Neural progenitor cell (in vitro differentiated cells): Measurements from ENCODE around the gene USP48. TPM values are rescaled to one million over a fixed set of nuclear protein-coding genes. Genes with fewer than 3 reads are reported as not detected.

Source experiments
- DNase-seq: peaks from one replicate; pipeline ENCODE4 v3.0.0-alpha.2; 2016; ENCODE audit warnings: low spot score
- H2AFZ ChIP-seq: fragments of 200-600 bp; sonication (generic); replicated peaks from 2 replicates; pipeline ENCODE4 v1.6.1; 2016; ENCODE audit warnings: antibody characterized with exemption
- H3F3A ChIP-seq: fragments of 200-600 bp; sonication (generic); 2 replicates; pipeline ENCODE4 v1.6.1; 2016; ENCODE audit warnings: antibody characterized with exemption, low read depth
- H3K27ac ChIP-seq: fragments of 200-600 bp; sonication (generic); 2 replicates; pipeline ENCODE4 v1.5.1; 2016; ENCODE audit warnings: mild to moderate bottlenecking
- H3K27me3 ChIP-seq: fragments of 200-600 bp; sonication (generic); 2 replicates; pipeline ENCODE4 v1.6.1; 2016; ENCODE audit warnings: mild to moderate bottlenecking, moderate library complexity
- H3K36me3 ChIP-seq: fragments of 200-600 bp; sonication (generic); 2 replicates; pipeline ENCODE4 v1.5.1; 2016
- H3K4me1 ChIP-seq: fragments of 200-600 bp; sonication (generic); 2 replicates; pipeline ENCODE4 v1.6.1; 2016; ENCODE audit warnings: mixed run types
- H3K4me2 ChIP-seq: fragments of 200-600 bp; sonication (generic); 2 replicates; pipeline ENCODE4 v1.6.1; 2016
- H3K4me3 ChIP-seq: fragments of 200-600 bp; sonication (generic); 2 replicates; pipeline ENCODE4 v1.5.1; 2016
- H3K79me2 ChIP-seq: fragments of 200-600 bp; sonication (generic); 2 replicates; pipeline ENCODE4 v1.6.1; 2016; ENCODE audit warnings: low read depth
- H3K9ac ChIP-seq: fragments of 200-600 bp; sonication (generic); 2 replicates; pipeline ENCODE4 v1.6.1; 2016
- H3K9me3 ChIP-seq: fragments of 200-600 bp; sonication (generic); 2 replicates; pipeline ENCODE4 v1.5.1; 2016; ENCODE audit warnings: low read depth
- H4K20me1 ChIP-seq: fragments of 200-600 bp; sonication (generic); 2 replicates; pipeline ENCODE4 v1.6.1; 2016; ENCODE audit warnings: low read depth
- H3K27ac Mint-ChIP-seq: 3 replicates; pipeline ENCODE4 v1.8.0; 2021; ENCODE audit warnings: mixed read lengths
- H3K27me3 Mint-ChIP-seq: 2 replicates; pipeline ENCODE4 v1.8.0; 2022; ENCODE audit warnings: low read depth, mild to moderate bottlenecking, inconsistent platforms, moderate library complexity, mixed read lengths; ENCODE audit not compliant: insufficient read depth
- H3K36me3 Mint-ChIP-seq: 3 replicates; pipeline ENCODE4 v1.8.0; 2021; ENCODE audit warnings: mixed read lengths
- H3K4me1 Mint-ChIP-seq: 3 replicates; pipeline ENCODE4 v1.8.0; 2021; ENCODE audit warnings: mixed read lengths
- H3K4me3 Mint-ChIP-seq: 3 replicates; pipeline ENCODE4 v1.8.0; 2021; ENCODE audit warnings: mild to moderate bottlenecking, moderate library complexity, mixed read lengths
- H3K9me3 Mint-ChIP-seq: 3 replicates; pipeline ENCODE4 v1.8.0; 2020; ENCODE audit warnings: mixed read lengths
- CTCF ChIP-seq: fragments of 200-600 bp; sonication (generic); IDR thresholded peaks from 2 replicates; pipeline ENCODE4 v1.5.1; 2017; ENCODE audit warnings: antibody characterized with exemption, mild to moderate bottlenecking
- EZH2 ChIP-seq: fragments of 200-600 bp; sonication (generic); IDR thresholded peaks from 2 replicates; pipeline ENCODE4 v1.6.1; 2017; ENCODE audit warnings: antibody characterized with exemption, mild to moderate bottlenecking, moderate library complexity
- EZH2phosphoT487 ChIP-seq: fragments of 200-600 bp; sonication (generic); IDR thresholded peaks from 2 replicates; pipeline ENCODE4 v1.6.1; 2017; ENCODE audit warnings: antibody characterized with exemption
- total RNA-seq: library from RNA; depleted of rRNA; stranded (reverse); fragments of >200 nt; gene quantifications from 2 replicates; pipeline ENCODE4 v1.2.3, GENCODE V29; 2015; ENCODE audit warnings: low replicate concordance

USP48 gene
- total RNA-seq, 1 donor from 2014 or later = 50.3 TPM

GRCh38 chr1:21666576-21667320, 116.2 kb downstream of the USP48 start:
- Histone ChIP-seq H3K9me3 (no peaks in the 10 kb centered on the region), H3F3A (peaks cover 11% of the 10 kb centered on the region), H3K79me2 (no peaks in the 10 kb centered on the region), H2AFZ (no peak overlapping the region), H3K4me3 (no peak overlapping the region), H3K9ac (no peak overlapping the region), H3K4me2 (no peak overlapping the region), H3K27ac (no peak overlapping the region), H3K4me1 (peaks cover 9% of the 10 kb centered on the region), H3K36me3 (no peaks in the 10 kb centered on the region), H4K20me1 (no peaks in the 10 kb centered on the region), H3K27me3 (peaks cover 46% of the 10 kb centered on the region)
- peaks cover 29% of the 10 kb centered on the region for H3K27me3 Mint-ChIP-seq
- no peaks in the 10 kb centered on the region for H3K9me3 Mint-ChIP-seq
- no peak overlapping the region for H3K4me3 Mint-ChIP-seq
- H3K27ac Mint-ChIP-seq = no peak overlapping the region
- H3K36me3 Mint-ChIP-seq = no peaks in the 10 kb centered on the region
- no peak for TF ChIP-seq EZH2
- TF ChIP-seq CTCF = no peak
- no peak for TF ChIP-seq EZH2phosphoT487
- peaks cover 23% of the 10 kb centered on the region for H3K4me1 Mint-ChIP-seq
- no peak for DNase-seq

DNA sequence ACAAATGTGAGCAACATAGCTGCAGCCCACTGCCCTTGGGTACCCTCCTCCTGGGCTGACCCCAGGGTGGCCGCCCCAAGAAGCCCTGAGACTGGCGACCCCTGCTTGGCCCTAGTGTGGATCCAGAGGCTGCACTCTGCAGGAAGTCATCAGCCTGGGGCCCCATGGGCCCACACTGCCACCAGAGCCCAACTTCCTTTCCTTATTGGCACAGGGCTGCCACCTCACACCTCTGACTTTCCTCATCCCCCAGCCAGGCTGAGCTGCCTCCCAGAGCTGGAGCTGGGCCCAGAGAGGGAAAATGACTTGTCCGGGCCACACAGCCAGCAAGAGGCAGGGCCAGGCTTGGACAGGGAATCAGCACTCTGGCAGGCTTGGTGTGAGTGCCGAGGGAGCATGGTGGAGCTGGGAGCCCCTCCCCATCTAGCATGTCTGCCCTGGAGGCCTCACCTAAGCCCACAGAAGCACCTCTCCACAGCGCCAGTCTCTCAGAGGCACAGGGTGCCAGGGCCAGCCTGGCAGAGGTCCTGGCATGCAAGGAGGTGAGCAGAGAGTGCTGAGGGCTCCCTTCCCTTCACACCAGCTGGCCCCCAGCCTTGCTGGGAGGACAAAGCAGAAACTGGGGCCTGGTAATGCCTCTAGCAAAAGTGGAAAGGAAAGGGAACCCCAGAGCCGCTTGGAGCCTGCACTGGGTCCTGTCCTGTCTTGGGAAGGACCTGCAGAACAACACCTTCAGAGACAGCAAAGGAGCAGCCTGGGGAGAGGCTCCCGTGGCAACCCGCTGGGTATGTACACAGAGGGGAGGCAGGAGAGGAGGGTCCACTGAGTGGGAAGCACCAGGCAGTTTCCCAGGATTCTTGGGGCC, 117.0 kb downstream of the USP48 start:
- Histone ChIP-seq H3K79me2 (no peaks in the 10 kb centered on the region), H3K9ac (no peak overlapping the region), H3K4me3 (no peak overlapping the region), H3K27ac (no peak overlapping the region), H3K36me3 (no peaks in the 10 kb centered on the region), H3K4me1 (peaks cover 9% of the 10 kb centered on the region), H3K9me3 (no peaks in the 10 kb centered on the region), H2AFZ (no peak overlapping the region), H3F3A (peaks cover 10% of the 10 kb centered on the region), H4K20me1 (no peaks in the 10 kb centered on the region), H3K4me2 (no peak overlapping the region), H3K27me3 (peaks cover 53% of the 10 kb centered on the region)
- Mint-ChIP-seq H3K27me3 (peaks cover 31% of the 10 kb centered on the region), H3K9me3 (no peaks in the 10 kb centered on the region), H3K4me3 (no peak overlapping the region), H3K36me3 (no peaks in the 10 kb centered on the region), H3K27ac (no peak overlapping the region), H3K4me1 (peaks cover 20% of the 10 kb centered on the region)
- TF ChIP-seq EZH2phosphoT487 = no peak
- TF ChIP-seq CTCF = no peak
- TF ChIP-seq EZH2 = no peak
- DNase-seq = no peak

DNA sequence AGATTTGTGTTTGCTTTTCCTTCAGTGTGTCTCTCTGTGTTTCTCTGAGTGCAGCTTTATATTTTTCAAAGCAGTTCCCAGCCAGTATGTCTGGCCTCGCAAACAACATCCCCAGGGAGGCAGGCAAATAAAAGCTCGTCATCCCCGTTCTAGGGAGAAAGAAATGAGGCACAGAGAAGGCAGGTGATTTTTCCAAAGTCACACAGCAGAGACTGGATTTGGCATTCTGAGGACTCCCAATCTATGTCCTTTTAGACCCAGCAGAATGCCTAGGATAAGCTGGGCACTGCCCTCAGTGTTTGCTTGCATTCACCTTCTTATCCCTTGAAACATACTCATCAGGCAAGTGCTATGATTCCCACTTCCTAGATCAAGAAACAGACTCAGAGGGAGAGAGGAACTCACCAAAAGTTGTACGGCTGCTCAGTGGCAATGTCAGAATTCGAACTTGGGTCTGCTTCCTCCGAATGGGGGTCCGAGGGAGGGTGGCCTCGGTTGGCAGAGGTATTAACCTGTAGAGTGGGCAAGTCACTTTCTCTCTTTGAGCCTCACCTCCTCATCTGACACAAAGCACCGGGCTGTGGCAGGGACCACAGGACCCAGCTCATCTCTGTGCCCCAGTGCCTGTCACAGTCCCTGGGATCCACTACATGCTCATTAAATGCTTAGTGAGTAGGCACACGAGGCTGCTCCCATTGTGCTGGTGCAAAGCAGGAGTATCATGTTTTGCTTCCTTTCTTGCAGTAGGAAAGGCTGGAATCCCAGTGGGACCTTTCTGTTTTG, 118.0 kb downstream of the USP48 start:
- H3K4me3 ChIP-seq = no peak overlapping the region
- no peak overlapping the region for H2AFZ ChIP-seq
- peaks cover 9% of the 10 kb centered on the region for H3K4me1 ChIP-seq
- H3K4me2 ChIP-seq = no peak overlapping the region
- H3K36me3 ChIP-seq = no peaks in the 10 kb centered on the region
- Mint-ChIP-seq H3K4me1 (peaks cover 12% of the 10 kb centered on the region), H3K9me3 (no peaks in the 10 kb centered on the region), H3K27ac (no peak overlapping the region), H3K27me3 (peaks cover 28% of the 10 kb centered on the region), H3K36me3 (no peaks in the 10 kb centered on the region), H3K4me3 (no peak overlapping the region)
- no peaks in the 10 kb centered on the region for H3K79me2 ChIP-seq
- TF ChIP-seq CTCF (no peak), EZH2 (no peak), EZH2phosphoT487 (no peak)
- H3K9ac ChIP-seq = no peak overlapping the region
- peaks cover 53% of the 10 kb centered on the region for H3K27me3 ChIP-seq
- H3F3A ChIP-seq = peaks cover under 1% of the 10 kb centered on the region
- H3K27ac ChIP-seq = no peak overlapping the region
- no peaks in the 10 kb centered on the region for H3K9me3 ChIP-seq
- DNase-seq = no peak
- peaks cover 2% of the 10 kb centered on the region for H4K20me1 ChIP-seq
